Measurements from ENCODE around the gene MMP23B. TPM values are rescaled to one million over a fixed set of nuclear protein-coding genes. Genes with fewer than 3 reads are reported as not detected.
"Not testable (repeated sequence)": the region's sequence is repeated elsewhere in the genome, so short reads cannot be mapped to it uniquely, and the experiment has no call there.

Gene MMP23B
- 10 to 100 TPM; 36.1 to 78.5 TPM for total RNA-seq
- long read RNA-seq, donor 1, transcript MMP23B-201 (8 exons, 1,326 nt), result major isoform, 18 of 40 reads
- long read RNA-seq, donor 1, partial matches to known transcripts, result 4 of 40 reads
- long read RNA-seq, donor 1, other reads (novel, unspliced or antisense), result 14 of 40 reads
- long read RNA-seq, donor 2, partial matches to known transcripts, result 1 of 10 reads
- long read RNA-seq, donor 2, other reads (novel, unspliced or antisense), result 6 of 10 reads

- intact Hi-C loops (cut with DNase I), result no loop called here
- DNase-seq (ENCODE audit: low spot score), result peak; percentile 81
These were observed at the start of gene MMP23B for GRCh38 chr1:1631782-1632420. MMP23B (plus strand) TSS chr1:1632173; CDS start chr1:1632219, 46 bp downstream.

- intact Hi-C loops (cut with DNase I), result no loop called here
- DNase-seq (ENCODE audit: low spot score), result no peak
These were observed 49.2 kb upstream of the MMP23B start for GRCh38 chr1:1582585-1583346.

DNA sequence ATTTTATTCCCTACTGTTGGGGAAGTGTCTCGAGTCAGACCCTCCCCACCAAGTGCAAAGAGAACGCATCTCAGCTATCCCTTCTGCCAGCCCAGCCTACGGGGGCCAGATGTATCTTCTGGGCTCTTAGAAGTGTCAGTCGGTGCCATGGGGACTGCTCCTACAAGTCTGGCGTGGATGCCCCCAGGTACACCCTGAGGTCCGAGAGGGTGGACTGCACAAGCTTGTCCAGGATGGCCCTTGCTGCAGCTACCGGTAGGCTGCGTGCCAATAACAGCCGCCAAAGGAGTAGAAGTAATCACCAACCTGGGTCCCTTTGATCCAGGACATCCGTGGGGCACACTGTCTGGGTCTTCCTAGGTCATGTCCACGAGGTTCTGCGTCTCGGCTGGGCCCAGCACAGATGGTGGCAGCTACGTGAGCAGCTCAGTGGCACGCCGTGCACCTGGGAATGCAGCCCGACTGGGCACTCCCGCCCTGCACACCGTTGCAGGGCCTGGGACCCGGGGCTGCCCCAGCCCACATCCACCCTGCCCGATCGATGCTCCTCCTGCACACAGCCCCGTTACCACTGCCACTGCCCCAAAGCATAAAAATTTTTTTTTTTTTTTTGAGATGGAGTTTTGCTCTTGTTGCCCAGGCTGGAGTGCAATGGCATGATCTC, 48.5 kb upstream of the MMP23B start:
- intact Hi-C loops (cut with DNase I), result no loop called here
- DNase-seq (ENCODE audit: low spot score), result no peak

GRCh38 chr1:1591452-1591851, 40.5 kb upstream of the MMP23B start:
- intact Hi-C loops (cut with DNase I), result no loop called here
- DNase-seq (ENCODE audit: low spot score), result no peak

- no peak for DNase-seq (ENCODE audit: low spot score)
These were observed 38.0 kb upstream of the MMP23B start for GRCh38 chr1:1593834-1594601.

DNA sequence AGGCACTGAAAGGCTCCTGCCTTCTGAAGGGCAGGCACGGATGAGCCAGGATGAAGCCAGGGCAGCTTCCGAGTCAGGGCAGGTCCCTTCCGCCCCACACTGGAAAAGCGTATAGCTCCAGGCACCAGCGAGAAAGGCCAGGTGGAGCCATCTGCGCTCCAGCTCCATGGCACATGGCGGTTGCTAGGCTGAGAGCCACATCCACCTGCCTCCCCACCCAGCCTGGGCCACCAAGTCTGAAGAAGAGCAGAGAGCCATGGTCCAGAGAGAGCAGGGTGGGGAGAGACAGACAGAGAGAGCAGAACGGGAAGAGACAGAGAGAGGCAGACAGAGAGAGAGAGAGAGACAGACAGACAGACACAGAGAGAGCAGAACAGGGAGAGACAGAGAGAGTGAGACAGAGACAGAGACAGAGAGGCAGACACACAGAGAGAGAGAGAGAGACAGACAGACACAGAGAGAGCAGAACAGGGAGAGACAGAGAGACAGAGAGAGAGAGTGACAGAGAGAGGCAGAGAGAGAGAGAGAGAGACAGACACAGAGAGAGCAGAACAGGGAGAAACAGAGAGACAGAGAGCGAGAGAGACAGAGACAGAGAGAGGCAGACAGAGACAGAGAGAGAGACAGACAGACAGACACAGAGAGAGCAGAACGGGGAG, 37.2 kb upstream of the MMP23B start:
- intact Hi-C loops (cut with DNase I), result no loop called here
- DNase-seq (ENCODE audit: low spot score), result no peak

More at GRCh38 chr1:1593834-1594601, 38.0 kb upstream of the MMP23B start:
- intact Hi-C loops (cut with DNase I), result no loop called here

DNA sequence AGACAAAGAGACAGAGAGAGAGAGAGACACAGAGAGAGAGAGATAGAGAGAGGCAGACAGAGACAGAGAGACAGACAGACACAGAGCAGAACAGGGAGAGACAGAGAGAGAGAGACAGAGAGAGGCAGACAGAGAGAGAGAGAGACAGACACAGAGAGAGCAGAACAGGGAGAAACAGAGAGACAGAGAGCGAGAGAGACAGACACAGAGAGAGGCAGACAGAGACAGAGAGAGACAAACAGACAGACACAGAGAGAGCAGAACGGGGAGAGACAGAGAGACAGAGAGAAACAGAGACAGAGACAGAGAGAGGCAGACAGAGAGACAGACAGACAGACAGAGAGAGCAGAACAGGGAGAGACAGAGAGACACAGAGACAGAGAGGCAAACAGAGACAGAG, 36.6 kb upstream of the MMP23B start:
- DNase-seq (ENCODE audit: low spot score); intact Hi-C loops (cut with DNase I): not testable (repeated sequence)

- DNase-seq (ENCODE audit: low spot score), result no peak
- intact Hi-C loops (cut with DNase I), result no loop called here
These were observed 35.3 kb upstream of the MMP23B start for GRCh38 chr1:1596493-1597274.

DNA sequence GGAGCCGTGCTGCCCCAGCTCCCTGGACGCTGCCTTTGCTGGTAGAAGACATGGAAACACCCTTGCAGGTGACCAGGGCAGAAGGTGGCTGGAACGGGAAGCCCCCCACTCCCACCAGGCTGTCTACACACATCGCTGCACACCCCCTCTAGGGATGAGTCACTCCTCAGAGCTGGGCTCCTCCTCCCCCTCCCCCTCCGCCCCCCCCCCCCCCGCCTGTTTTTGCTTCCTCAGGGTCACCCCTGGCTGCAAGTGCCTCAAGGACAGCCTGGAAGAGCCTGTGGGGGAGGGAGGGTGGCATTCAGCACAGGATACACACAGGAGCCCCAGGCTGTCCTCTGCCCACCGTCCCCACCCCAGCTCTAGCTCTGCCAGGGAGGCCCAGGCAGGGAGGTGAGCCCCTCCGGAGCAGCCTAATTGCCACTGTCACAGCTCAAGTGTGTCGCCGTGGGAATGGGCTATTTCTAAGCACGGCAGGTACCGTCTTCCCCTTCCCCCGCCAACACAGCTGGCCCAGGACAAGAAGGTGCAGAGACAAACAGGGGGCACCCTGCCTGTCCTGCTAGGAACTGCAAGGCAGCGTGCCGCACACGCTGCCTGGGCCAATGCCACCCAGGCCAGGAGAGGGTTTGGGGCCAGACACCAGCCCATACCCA, 34.6 kb upstream of the MMP23B start:
- no peak for DNase-seq (ENCODE audit: low spot score)
- intact Hi-C loops (cut with DNase I), result no loop called here

DNA sequence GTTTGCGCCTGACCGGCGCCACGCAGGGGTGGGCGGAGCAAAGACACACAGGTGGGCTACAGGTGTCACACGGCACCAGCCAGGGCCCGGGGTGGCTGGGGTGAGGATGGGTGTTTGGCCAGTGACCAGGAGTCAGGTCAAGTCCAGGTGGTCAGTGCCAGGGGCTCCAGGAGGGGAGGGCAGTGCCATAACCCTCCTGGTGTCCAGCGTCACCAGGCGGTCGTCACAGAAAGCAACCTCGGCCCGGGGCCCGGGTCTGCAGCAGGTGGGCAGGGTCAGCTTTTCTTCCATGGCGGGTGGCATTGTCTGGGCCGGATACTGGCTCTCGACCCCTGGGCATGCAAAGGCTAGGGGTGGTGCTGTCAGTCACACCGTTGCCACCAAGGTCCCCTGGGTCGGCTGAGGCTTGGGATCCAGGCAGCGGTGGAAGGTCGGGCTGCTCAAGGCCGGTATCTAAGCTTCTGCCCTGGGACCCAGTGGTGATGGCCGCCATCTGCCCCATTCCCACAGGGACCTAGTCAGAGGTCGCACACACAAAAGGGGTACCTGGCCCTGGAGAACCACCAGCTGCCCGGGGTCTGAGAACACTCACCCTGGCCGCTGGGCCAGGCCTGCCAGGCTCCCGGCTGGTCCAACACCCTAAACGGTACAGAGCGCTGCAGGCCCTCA, 33.8 kb upstream of the MMP23B start:
- intact Hi-C loops (cut with DNase I), result no loop called here
- DNase-seq (ENCODE audit: low spot score), result no peak

- intact Hi-C loops (cut with DNase I), result no loop called here
- no peak for DNase-seq (ENCODE audit: low spot score)
These were observed 33.3 kb upstream of the MMP23B start for GRCh38 chr1:1598720-1599029.

- no peak for DNase-seq (ENCODE audit: low spot score)
- intact Hi-C loops (cut with DNase I), result no loop called here
These were observed 32.7 kb upstream of the MMP23B start for GRCh38 chr1:1599030-1599934.

DNA sequence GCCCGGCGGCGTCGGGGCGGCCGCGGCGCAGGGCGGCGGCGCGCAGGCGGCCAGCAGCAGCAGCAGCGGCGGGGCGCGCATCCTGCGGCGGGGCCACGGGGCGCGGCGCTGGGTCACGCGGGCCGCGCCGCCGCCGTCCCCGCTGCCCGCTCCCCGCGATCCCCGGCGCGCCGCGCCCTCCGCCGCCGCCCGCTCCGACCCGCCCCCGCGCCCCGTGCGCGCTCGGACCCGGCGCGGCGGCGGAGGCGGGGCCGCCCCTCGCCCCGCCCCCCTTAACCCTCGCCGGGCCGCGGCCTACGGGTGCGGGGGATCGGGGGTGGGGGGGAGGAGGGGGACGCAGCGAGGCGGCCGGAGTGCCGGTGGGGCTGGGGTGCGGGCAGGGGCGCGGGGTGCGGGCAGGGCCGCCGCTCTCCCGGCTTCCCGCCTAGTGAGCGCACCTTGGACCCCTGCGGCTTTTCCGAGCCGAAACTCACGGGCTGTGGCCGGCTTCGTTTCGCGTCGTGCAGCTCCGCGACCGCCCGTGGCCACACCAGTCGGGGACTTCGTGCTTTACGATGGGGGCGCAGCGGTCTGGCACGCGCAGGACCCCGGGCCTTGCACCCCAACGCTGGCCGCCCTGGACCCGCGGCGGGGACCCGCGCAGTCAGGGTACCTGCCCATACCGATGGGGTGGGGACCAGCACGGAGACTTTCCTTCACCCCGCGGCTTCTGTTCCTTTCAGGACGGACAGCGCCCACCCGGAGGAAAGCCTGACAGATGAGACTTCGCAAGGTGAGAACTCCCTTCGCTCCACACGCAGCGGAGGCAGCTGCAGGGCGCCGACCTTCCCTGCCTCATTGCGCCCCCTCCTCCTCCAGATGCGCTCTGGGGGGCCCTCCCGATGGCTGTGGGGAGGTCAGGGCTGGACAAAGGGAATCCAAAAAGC, 31.8 kb upstream of the MMP23B start, which contains the start of gene FNDC10:
TSS of gene FNDC10 (minus strand) at position 201 of the 926 bp plus-strand sequence. CDS start at position 81, 120 bp downstream.
- no peak for DNase-seq (ENCODE audit: low spot score)
- intact Hi-C loops (cut with DNase I), result no loop called here

- intact Hi-C loops (cut with DNase I), result no loop called here
- no peak for DNase-seq (ENCODE audit: low spot score)
These were observed 31.0 kb upstream of the MMP23B start for GRCh38 chr1:1600861-1601563.
